WTC11 (cell line): ENCODE data around the gene GRK7. TPM values are rescaled to one million over a fixed set of nuclear protein-coding genes. Genes with fewer than 3 reads are reported as not detected.
A peak's percentile ranks its signal among the peaks of the same experiment; 100 is the strongest.

Source experiments
- CREM ChIP-seq: sonication (generic); formaldehyde crosslinking; IDR thresholded peaks from 2 replicates; pipeline ENCODE4 v1.8.1; 2022; ENCODE audit warnings: mild to moderate bottlenecking, missing genetic modification reagents, moderate library complexity
- ETV6 ChIP-seq: sonication (generic); formaldehyde crosslinking; IDR thresholded peaks from 2 replicates; pipeline ENCODE4 v1.8.1; 2022; ENCODE audit warnings: mild to moderate bottlenecking, missing genetic modification reagents
- FOXJ3 ChIP-seq: sonication (generic); formaldehyde crosslinking; IDR thresholded peaks from 2 replicates; pipeline ENCODE4 v1.9.0; 2021; ENCODE audit warnings: missing genetic modification reagents, mild to moderate bottlenecking, borderline replicate concordance
- FOXK1 ChIP-seq: sonication (generic); formaldehyde crosslinking; IDR thresholded peaks from 2 replicates; pipeline ENCODE4 v1.8.0; 2022; ENCODE audit warnings: mild to moderate bottlenecking, moderate library complexity, missing genetic modification reagents
- GTF2I ChIP-seq: fragments of 250-450 bp; sonication (Bioruptor Pico); conservative IDR thresholded peaks from 2 replicates; pipeline ENCODE4 v1.4.0; 2021; ENCODE audit warnings: mild to moderate bottlenecking
- JAZF1 ChIP-seq: fragments of 250-450 bp; sonication (Bioruptor Pico); IDR thresholded peaks from 2 replicates; pipeline ENCODE4 v1.9.0; 2021; ENCODE audit warnings: moderate library complexity, mild to moderate bottlenecking, inconsistent platforms
- KAT7 ChIP-seq: sonication (generic); formaldehyde crosslinking; IDR thresholded peaks from 2 replicates; pipeline ENCODE4 v1.8.1; 2023; ENCODE audit warnings: missing genetic modification reagents, mild to moderate bottlenecking, borderline replicate concordance
- NFE2L1 ChIP-seq: sonication (generic); formaldehyde crosslinking; IDR thresholded peaks from 2 replicates; pipeline ENCODE4 v1.8.1; 2023; ENCODE audit warnings: missing genetic modification reagents
- NR1H2 ChIP-seq: sonication (generic); formaldehyde crosslinking; IDR thresholded peaks from 2 replicates; pipeline ENCODE4 v1.9.0; 2021; ENCODE audit warnings: mild to moderate bottlenecking, moderate library complexity, missing genetic modification reagents
- NR3C1 ChIP-seq: sonication (generic); formaldehyde crosslinking; conservative IDR thresholded peaks from 2 replicates; pipeline ENCODE4 v1.8.1; 2023; ENCODE audit warnings: low read depth, mild to moderate bottlenecking, missing genetic modification reagents
- RORB ChIP-seq: fragments of 250-450 bp; sonication (Bioruptor Pico); IDR thresholded peaks from 2 replicates; pipeline ENCODE4 v1.9.0; 2021; ENCODE audit warnings: mild to moderate bottlenecking
- SOX15 ChIP-seq: fragments of 250-450 bp; sonication (Bioruptor Pico); IDR thresholded peaks from 2 replicates; pipeline ENCODE4 v1.9.0; 2021; ENCODE audit warnings: mild to moderate bottlenecking
- TCF7 ChIP-seq: sonication (generic); formaldehyde crosslinking; IDR thresholded peaks from 2 replicates; pipeline ENCODE4 v1.8.0; 2022; ENCODE audit warnings: mild to moderate bottlenecking, low read depth, missing genetic modification reagents, moderate library complexity
- ZNF396 ChIP-seq: fragments of 250-450 bp; sonication (Bioruptor Pico); IDR thresholded peaks from 2 replicates; pipeline ENCODE4 v1.8.0; 2021; ENCODE audit warnings: mild to moderate bottlenecking, moderate library complexity, borderline replicate concordance
- ZNF416 ChIP-seq: fragments of 250-450 bp; sonication (Bioruptor Pico); IDR thresholded peaks from 2 replicates; pipeline ENCODE4 v1.9.0; 2021; ENCODE audit warnings: mild to moderate bottlenecking, inconsistent platforms
- ZNF423 ChIP-seq: fragments of 250-450 bp; sonication (Bioruptor Pico); IDR thresholded peaks from 2 replicates; pipeline ENCODE4 v2.1.2; 2022; ENCODE audit warnings: mild to moderate bottlenecking, moderate library complexity
- total RNA-seq: library from RNA; stranded (reverse); gene quantifications from 3 replicates; pipeline ENCODE4 v1.2.3, GENCODE V29; 2021
- TF ChIP-seq, protein P1 (sequence below): fragments of 250-450 bp; sonication (Bioruptor Pico); IDR thresholded peaks from 2 replicates; pipeline ENCODE4 v1.8.0; 2021; ENCODE audit warnings: mild to moderate bottlenecking
- TF ChIP-seq, protein P2 (sequence below): sonication (generic); formaldehyde crosslinking; IDR thresholded peaks from 2 replicates; pipeline ENCODE4 v1.8.0; 2022; ENCODE audit warnings: missing genetic modification reagents
- TF ChIP-seq, protein P3 (sequence below): sonication (generic); formaldehyde crosslinking; IDR thresholded peaks from 2 replicates; pipeline ENCODE4 v1.8.1; 2022; ENCODE audit warnings: low read depth, mild to moderate bottlenecking, moderate library complexity, missing genetic modification reagents, borderline replicate concordance
- TF ChIP-seq, protein P4 (sequence below): fragments of 250-450 bp; sonication (Bioruptor Pico); IDR thresholded peaks from 2 replicates; pipeline ENCODE4 v1.9.0; 2021; ENCODE audit warnings: moderate library complexity, mild to moderate bottlenecking, inconsistent platforms, borderline replicate concordance
- TF ChIP-seq, protein P5 (sequence below): sonication (generic); formaldehyde crosslinking; conservative IDR thresholded peaks from 2 replicates; pipeline ENCODE4 v1.8.1; 2023; ENCODE audit warnings: mild to moderate bottlenecking, low read depth, missing genetic modification reagents, moderate library complexity
- TF ChIP-seq, protein P6 (sequence below): sonication (generic); formaldehyde crosslinking; IDR thresholded peaks from 2 replicates; pipeline ENCODE4 v1.8.0; 2022; ENCODE audit warnings: mild to moderate bottlenecking, missing genetic modification reagents
- TF ChIP-seq, protein P7 (sequence below): fragments of 250-450 bp; sonication (Bioruptor Pico); conservative IDR thresholded peaks from 2 replicates; pipeline ENCODE4 v1.9.0; 2021; ENCODE audit warnings: mild to moderate bottlenecking
- TF ChIP-seq, protein P8 (sequence below): sonication (generic); formaldehyde crosslinking; IDR thresholded peaks from 2 replicates; pipeline ENCODE4 v1.8.1; 2023; ENCODE audit warnings: mild to moderate bottlenecking, moderate library complexity, missing genetic modification reagents

GRK7 gene
- total RNA-seq, 1 experiment from 2014 or later: not detected

DNA sequence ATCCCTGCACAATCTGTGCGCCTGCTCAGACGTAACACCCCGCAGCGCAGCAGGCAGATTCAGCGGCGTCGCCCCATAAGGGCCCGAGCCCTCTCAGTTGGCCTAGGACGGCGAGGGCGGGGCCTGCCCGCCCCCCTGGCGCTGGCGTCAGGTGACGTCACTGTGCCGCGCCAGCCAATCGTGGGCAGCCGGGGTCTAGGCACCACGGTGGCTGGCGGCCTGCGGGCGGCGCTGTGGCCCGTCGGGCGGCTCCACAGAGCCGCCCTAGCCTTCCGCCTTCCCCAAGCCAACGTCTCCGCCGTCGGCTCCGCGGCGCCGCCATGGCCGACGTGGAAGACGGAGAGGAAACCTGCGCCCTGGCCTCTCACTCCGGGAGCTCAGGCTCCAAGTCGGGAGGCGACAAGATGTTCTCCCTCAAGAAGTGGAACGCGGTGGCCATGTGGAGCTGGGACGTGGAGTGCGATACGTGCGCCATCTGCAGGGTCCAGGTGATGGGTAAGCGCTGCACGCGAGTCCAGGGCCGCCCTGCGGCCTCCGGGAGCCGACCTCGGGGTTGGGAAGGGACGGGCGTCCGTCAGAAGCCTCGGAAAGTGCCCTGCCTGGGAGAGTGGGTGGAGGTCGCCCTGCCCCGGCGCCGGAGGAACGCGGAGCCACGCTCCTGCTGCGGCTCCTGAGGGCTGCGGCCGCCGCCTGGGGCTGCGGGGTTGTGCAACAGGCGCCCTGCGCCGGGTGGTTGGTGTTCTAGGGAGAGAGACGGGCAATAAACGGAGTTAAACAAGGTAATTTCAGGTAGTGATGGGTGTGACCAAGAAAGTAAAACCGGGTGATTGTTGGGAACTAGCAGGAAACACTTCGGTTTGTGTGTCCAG is 25.0 kb upstream of the GRK7 start, which contains the start of gene RNF7 (continued):
- TF ChIP-seq, protein P1, sequence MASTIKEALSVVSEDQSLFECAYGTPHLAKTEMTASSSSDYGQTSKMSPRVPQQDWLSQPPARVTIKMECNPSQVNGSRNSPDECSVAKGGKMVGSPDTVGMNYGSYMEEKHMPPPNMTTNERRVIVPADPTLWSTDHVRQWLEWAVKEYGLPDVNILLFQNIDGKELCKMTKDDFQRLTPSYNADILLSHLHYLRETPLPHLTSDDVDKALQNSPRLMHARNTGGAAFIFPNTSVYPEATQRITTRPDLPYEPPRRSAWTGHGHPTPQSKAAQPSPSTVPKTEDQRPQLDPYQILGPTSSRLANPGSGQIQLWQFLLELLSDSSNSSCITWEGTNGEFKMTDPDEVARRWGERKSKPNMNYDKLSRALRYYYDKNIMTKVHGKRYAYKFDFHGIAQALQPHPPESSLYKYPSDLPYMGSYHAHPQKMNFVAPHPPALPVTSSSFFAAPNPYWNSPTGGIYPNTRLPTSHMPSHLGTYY (CRISPR knock-in tag): no peak
- TF ChIP-seq JAZF1 (CRISPR knock-in tag) (no peak), NR3C1 (CRISPR knock-in tag) (no peak), CREM (CRISPR knock-in tag) (peak; percentile 95), ZNF423 (CRISPR knock-in tag) (no peak), KAT7 (CRISPR knock-in tag) (0 out of 2 replicates have a peak, but pooled peaks have one; percentile 75), ZNF396 (CRISPR knock-in tag) (no peak), RORB (CRISPR knock-in tag) (no peak), FOXJ3 (CRISPR knock-in tag) (no peak), FOXK1 (no peak; the same call in 1 of the 2 replicates), GTF2I (no peak), NR1H2 (CRISPR knock-in tag) (no peak), ZNF416 (CRISPR knock-in tag) (peak; percentile 80; the same call in 1 of the 2 replicates), TCF7 (CRISPR knock-in tag) (no peak), SOX15 (CRISPR knock-in tag) (no peak), ETV6 (CRISPR knock-in tag) (no peak), NFE2L1 (CRISPR knock-in tag) (no peak)
- TF ChIP-seq, protein P2, sequence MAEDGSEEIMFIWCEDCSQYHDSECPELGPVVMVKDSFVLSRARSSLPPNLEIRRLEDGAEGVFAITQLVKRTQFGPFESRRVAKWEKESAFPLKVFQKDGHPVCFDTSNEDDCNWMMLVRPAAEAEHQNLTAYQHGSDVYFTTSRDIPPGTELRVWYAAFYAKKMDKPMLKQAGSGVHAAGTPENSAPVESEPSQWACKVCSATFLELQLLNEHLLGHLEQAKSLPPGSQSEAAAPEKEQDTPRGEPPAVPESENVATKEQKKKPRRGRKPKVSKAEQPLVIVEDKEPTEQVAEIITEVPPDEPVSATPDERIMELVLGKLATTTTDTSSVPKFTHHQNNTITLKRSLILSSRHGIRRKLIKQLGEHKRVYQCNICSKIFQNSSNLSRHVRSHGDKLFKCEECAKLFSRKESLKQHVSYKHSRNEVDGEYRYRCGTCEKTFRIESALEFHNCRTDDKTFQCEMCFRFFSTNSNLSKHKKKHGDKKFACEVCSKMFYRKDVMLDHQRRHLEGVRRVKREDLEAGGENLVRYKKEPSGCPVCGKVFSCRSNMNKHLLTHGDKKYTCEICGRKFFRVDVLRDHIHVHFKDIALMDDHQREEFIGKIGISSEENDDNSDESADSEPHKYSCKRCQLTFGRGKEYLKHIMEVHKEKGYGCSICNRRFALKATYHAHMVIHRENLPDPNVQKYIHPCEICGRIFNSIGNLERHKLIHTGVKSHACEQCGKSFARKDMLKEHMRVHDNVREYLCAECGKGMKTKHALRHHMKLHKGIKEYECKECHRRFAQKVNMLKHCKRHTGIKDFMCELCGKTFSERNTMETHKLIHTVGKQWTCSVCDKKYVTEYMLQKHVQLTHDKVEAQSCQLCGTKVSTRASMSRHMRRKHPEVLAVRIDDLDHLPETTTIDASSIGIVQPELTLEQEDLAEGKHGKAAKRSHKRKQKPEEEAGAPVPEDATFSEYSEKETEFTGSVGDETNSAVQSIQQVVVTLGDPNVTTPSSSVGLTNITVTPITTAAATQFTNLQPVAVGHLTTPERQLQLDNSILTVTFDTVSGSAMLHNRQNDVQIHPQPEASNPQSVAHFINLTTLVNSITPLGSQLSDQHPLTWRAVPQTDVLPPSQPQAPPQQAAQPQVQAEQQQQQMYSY (CRISPR knock-in tag): no peak
- TF ChIP-seq, protein P3, sequence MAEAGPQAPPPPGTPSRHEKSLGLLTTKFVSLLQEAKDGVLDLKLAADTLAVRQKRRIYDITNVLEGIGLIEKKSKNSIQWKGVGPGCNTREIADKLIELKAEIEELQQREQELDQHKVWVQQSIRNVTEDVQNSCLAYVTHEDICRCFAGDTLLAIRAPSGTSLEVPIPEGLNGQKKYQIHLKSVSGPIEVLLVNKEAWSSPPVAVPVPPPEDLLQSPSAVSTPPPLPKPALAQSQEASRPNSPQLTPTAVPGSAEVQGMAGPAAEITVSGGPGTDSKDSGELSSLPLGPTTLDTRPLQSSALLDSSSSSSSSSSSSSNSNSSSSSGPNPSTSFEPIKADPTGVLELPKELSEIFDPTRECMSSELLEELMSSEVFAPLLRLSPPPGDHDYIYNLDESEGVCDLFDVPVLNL (CRISPR knock-in tag): no peak
- TF ChIP-seq, protein P4, sequence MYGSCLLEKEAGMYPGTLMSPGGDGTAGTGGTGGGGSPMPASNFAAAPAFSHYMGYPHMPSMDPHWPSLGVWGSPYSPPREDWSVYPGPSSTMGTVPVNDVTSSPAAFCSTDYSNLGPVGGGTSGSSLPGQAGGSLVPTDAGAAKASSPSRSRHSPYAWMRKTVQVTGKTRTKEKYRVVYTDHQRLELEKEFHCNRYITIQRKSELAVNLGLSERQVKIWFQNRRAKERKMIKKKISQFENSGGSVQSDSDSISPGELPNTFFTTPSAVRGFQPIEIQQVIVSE (CRISPR knock-in tag): no peak
- TF ChIP-seq, protein P5, sequence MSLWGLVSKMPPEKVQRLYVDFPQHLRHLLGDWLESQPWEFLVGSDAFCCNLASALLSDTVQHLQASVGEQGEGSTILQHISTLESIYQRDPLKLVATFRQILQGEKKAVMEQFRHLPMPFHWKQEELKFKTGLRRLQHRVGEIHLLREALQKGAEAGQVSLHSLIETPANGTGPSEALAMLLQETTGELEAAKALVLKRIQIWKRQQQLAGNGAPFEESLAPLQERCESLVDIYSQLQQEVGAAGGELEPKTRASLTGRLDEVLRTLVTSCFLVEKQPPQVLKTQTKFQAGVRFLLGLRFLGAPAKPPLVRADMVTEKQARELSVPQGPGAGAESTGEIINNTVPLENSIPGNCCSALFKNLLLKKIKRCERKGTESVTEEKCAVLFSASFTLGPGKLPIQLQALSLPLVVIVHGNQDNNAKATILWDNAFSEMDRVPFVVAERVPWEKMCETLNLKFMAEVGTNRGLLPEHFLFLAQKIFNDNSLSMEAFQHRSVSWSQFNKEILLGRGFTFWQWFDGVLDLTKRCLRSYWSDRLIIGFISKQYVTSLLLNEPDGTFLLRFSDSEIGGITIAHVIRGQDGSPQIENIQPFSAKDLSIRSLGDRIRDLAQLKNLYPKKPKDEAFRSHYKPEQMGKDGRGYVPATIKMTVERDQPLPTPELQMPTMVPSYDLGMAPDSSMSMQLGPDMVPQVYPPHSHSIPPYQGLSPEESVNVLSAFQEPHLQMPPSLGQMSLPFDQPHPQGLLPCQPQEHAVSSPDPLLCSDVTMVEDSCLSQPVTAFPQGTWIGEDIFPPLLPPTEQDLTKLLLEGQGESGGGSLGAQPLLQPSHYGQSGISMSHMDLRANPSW (CRISPR knock-in tag): no peak
- TF ChIP-seq, protein P6, sequence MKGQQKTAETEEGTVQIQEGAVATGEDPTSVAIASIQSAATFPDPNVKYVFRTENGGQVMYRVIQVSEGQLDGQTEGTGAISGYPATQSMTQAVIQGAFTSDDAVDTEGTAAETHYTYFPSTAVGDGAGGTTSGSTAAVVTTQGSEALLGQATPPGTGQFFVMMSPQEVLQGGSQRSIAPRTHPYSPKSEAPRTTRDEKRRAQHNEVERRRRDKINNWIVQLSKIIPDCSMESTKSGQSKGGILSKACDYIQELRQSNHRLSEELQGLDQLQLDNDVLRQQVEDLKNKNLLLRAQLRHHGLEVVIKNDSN (CRISPR knock-in tag): no peak
- TF ChIP-seq, protein P7, sequence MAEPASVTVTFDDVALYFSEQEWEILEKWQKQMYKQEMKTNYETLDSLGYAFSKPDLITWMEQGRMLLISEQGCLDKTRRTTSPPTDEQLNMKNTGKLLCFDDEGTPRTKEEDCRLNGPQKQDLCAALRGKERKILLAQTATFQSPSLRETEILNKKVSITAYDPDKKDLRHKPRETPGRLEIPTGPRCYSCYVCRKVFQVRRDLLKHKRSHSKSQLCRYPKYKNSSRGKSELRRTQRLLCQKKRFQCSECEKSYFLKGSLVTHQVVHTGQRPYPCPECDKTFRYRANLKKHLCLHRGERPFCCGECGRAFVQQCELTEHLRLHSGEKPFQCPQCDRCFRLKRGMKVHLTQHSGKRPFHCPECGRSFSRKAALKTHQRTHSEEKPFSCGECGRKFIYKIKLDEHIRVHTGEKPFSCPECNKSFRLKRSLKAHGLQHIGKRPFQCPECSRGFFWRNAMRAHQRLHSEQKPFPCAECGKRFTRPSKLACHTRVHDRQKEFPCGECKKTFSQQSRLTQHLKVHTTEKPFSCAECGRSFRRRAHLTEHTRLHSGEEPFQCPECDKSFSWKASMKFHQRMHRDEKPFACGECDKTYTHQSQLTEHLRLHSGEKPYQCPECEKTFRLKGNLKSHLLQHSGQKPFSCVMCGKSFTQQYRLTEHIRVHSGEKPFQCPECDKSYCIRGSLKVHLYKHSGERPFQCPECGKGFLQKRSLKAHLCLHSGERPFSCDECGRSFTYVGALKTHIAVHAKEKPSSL (CRISPR knock-in tag): no peak
- TF ChIP-seq, protein P8, sequence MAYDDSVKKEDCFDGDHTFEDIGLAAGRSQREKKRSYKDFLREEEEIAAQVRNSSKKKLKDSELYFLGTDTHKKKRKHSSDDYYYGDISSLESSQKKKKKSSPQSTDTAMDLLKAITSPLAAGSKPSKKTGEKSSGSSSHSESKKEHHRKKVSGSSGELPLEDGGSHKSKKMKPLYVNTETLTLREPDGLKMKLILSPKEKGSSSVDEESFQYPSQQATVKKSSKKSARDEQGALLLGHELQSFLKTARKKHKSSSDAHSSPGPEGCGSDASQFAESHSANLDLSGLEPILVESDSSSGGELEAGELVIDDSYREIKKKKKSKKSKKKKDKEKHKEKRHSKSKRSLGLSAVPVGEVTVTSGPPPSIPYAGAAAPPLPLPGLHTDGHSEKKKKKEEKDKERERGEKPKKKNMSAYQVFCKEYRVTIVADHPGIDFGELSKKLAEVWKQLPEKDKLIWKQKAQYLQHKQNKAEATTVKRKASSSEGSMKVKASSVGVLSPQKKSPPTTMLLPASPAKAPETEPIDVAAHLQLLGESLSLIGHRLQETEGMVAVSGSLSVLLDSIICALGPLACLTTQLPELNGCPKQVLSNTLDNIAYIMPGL (CRISPR knock-in tag): peak; percentile 99
